Vagina (tissue), 2 donors: ENCODE data around the gene CCSER1.

Experiments used
- CTCF ChIP-seq, 3 experiments: fragments of 450-650 bp in 2 of 3; fragments of 200-600 bp in 1 of 3; sonication (generic) in 1 of 3; IDR thresholded peaks; one replicate each; pipeline ENCODE4 v1.5.1; 2017 to 2019; ENCODE audit warnings: antibody characterized with exemption in 3 of 3, mild to moderate bottlenecking in 2 of 3, moderate library complexity in 2 of 3
- POLR2A ChIP-seq, 2 donors: fragments of 450-650 bp; IDR thresholded peaks; one replicate each; pipeline ENCODE4 v1.6.1; 2017; ENCODE audit warnings: antibody characterized with exemption in 2 of 2, mild to moderate bottlenecking in 2 of 2, moderate library complexity in 2 of 2

- TF ChIP-seq CTCF (IDR thresholded peaks at IDR 0.05), result no peak
- no peak for TF ChIP-seq POLR2A (IDR thresholded peaks at IDR 0.05)
Observed at GRCh38 chr4:90670183-90670582, 543.0 kb downstream of the CCSER1 start.
